A172 (cell line): ENCODE measurements around the gene SGMS1. TPM values are rescaled to one million over a fixed set of nuclear protein-coding genes. Genes with fewer than 3 reads are reported as not detected.
"Not testable (repeated sequence)": the region's sequence is repeated elsewhere in the genome, so short reads cannot be mapped to it uniquely, and the experiment has no call there.

Experiments used
- DNase-seq: peaks from one replicate; pipeline ENCODE4 v3.0.0-alpha.2; 2015; ENCODE audit warnings: low spot score
- total RNA-seq: library from RNA; depleted of rRNA; stranded (reverse); fragments of >200 nt; shearing (Covaris generic); gene quantifications from 2 replicates; pipeline ENCODE4 v1.2.3, GENCODE V29; 2014

SGMS1 gene
- total RNA-seq, 1 experiment from 2014 or later, result 24.3 TPM

DNA sequence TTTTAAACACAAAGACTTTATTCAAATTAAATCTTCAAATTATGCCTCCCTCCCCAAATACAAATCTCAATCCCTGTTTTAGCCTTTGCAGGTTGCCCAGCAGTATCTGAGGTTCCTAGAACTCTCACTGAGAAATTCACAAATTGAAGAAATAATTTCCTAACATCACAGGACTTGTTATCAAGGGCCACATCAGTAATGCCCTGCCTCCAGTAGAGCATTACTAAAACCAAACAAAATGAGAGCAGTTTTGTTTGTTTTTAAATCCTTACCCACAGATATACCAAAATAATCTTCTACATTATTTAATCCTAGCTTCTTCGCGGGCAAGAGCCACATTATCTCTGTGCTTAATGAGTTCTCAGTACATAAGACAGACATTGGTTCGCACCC is 152.2 kb downstream of the SGMS1 start:
- DNase-seq, result no peak

DNA sequence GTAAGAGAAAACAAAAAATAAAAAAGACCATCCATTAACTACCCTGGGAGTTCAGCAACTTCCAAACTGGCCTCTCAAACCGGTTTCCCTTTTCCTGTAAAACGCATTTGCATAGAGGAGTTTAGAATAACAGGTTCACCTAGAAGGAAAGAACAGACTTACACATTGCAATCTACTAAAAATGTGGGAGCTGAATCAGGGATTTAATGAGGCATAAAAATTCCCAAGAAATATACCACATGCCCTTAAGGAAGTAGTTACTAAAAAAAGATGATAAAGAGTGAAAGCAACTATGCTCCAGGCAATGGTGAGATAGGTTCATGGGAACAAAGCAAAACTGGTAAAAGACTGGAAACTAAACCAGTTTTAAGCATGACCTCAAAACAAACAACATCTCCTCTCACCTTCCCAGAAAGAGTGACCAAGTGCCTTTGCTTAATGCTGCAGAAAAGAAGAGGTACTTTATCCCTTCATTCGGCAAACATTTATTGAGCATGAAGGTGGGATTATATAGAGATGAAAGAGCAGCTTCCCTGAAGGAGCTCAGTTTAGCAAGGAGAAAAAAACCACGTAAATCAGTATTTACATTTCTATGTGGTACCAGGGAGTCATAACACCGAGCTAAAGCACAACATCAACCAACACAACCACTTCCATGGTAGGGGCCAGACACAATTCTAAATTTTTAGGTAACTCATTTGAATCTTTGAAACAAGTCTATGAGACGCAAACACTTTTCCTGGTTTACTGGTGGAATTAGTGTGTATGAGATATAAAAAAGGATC is 152.8 kb downstream of the SGMS1 start:
- peak; percentile 38 for DNase-seq

DNA sequence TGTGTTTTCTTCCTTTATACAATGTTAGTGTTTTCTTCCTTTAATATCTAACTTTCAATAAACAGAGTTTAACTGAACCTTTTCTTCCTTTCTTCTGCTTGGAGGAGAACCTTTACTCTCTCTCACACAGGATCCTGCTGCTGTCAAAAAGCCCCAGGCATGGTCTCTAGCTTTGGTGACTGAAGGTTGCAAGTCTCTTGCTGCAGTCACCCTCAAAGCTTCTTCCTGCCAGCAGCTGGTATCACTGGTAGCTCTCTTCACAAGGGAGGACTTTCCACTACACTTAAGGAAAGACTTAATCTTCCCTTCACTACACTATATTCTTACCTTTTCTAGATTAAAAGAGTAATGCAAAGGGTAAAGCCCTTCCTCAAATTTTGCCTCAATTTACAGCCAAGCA is 153.4 kb downstream of the SGMS1 start:
- no peak for DNase-seq

DNA sequence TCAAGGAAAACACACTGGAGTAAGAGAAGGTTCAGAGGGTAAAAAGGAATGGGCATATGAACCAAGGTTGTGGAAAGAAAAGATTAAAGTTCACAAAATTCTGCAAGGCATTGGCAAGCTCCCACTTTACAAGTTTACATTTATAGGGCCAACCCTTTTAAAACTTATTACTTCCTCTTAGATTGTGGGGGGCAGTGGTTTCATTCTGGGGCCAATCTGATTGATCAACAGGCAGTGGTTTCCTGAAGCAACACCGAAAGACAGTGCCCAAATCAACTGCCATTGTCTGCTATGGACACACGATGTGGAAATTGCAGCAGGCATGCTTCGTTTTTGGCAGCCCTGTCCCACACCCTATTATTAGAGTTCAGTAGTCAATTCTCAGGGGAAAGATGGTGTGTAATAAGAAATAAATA is 154.0 kb downstream of the SGMS1 start:
- DNase-seq, result no peak

DNA sequence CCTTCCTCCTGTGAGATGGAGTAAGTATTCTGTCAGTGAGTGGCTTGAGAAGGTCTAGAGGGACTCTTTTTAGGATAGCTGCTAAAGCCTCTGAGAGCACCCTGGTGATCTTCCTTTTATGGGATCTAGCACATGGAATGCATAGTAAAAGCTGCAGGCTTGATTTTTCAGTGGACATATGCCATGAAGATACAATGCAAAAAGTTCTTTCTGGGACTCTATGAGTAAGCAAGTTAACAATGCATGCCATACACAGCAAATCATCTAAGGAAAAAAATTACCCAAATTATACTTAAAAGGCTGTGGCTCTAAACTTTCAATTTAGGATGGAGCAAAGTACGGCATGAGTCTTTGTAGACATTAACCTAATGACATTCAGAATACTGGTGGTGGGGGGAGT is 154.5 kb downstream of the SGMS1 start:
- DNase-seq, result no peak

DNA sequence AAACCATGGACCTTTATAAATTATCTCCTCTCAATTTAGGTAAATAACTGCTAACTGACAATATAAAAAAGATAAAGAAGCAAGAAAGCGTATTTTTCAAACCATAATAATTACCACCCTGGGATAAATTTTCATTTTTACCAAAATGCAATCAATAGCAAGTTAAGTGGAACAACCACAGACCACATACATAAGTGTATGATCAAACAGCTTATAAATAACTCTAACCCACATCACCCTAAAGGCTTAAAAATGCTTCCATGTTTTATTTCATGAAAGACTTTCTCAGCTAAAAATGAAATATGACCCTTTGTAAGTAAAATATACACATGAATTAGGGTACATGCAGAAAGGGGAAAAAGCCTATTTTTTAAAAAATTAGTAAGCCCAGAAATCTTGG is 156.5 kb downstream of the SGMS1 start:
- no peak for DNase-seq

DNA sequence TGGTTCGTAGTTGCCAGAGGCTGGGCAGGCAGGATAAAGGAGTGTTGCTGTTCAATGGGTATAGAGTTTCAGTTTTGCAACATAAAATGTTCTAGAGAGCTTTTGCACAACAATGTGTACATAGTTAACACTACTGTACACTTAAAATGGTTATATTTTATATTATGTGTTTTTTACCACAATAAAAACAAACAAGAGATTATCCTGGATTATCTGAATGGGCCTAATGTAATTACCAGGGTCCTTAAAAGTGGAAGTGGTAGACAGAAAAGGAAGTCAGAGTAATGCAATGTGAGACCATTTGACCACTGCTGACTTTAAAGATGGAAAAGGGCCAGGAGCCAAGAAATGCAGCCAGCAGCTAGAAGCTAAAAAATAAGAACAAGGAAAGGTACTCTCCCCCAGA is 159.7 kb downstream of the SGMS1 start:
- no peak for DNase-seq

DNA sequence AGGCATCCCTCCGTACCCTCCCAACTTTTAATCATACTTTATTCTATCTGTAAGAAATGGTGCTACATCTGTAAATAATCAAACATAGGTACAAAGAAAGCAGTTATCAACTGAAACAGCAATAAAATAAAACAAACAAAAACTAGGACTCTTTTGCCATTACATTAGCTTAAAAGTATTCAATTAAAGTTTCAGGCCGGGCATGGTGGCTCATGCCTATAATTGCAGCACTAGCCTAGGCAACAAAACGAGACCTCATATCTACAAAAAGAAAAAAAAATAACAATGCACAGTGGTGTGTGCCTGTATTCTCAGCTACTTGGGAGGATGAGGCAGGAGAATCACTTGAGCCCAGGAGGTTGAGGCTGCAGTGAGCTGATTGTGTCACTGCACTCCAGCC is 161.9 kb downstream of the SGMS1 start:
- DNase-seq, result no peak

DNA sequence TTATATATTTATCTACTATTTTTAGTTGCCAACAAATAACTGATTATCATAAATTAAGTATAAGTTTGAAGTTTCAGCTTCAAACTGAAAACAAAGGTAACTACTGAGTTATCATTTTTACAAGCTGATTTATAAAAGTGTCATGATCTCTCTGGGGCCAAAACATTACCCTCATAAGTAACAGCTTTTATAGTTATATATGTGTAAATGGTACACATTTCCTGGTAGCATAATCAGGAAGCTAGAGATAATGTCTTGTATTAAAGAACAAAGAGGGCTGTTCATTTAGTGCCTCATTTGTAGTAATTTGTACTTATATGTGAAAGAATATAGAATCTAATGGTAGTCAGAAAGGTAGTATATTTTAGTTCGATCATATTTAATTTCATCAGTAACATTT is 162.6 kb downstream of the SGMS1 start:
- no peak for DNase-seq

DNA sequence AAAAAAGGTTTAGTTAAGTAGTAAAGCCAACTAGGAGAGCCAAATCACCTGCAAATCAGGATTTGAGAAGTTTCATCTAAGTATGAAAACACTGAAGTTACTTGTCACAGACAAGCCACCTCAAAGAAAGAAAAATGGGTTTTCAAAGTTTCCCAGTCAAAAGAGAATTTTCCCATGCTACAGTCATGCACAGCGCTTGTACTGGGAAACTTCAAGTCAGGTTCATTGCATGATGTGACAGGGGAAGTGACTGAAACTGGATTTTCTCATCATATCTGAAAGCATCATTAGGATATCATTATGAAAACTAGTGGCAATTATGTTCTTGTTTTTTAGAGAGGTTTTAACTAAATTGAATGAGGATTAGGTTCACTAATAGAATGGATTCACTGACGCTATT is 167.0 kb downstream of the SGMS1 start:
- DNase-seq, result no peak

DNA sequence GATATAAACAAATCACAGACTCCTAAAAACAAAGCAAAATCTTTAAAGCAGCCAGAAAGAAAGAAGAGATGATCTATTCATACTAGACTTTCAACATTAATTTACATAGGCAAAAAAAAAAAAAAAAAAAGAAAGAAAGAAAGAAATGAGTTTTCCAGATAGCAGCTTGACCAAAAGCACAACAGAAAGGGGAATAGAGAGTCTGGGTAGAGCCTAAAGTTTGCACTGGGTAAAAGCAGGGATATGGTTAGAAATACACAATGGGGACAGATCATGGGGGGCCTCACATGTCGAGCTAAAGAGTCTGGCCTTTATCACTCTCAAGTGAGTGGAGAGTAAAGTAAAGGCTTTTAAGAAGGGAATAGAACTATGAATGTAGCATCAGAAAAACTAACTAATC is 169.8 kb downstream of the SGMS1 start:
- DNase-seq, result no peak

DNA sequence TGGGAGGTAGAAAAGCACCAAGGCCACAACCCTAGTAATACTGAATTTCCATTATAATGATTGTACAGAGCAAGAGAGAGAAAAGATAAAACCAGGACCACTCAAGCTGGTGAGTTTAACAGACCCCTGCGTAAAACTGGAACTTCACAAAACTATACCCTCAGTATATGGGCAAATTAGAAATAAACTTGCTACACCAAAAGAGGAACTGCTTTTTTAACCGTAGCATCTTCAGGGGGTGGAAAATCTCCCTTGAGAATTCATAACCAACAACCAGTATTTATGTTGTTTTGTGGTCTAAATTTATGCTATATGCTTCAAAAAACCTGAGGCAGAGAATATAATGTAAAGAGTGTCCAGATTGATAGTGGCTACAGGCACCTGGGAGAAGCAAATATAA is 171.2 kb downstream of the SGMS1 start:
- no peak for DNase-seq

DNA sequence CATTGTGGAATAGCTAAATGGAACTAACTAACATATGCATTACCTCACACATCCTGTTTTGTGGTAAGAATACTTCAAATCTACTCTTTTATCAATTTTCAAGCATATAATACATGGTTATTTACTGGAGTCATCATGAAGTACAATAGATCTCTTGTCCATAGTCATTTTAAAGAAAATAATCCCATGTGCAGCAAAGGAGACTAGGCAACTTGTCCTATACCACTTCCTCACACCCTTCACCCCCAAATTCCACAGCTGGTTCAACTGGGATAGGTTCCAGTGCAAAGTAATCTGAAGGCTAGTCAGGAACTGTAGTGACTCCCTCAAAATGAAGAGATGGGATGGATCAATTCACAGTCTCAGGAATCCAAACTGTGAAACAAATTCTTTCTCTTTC is 176.1 kb downstream of the SGMS1 start:
- no peak for DNase-seq

DNA sequence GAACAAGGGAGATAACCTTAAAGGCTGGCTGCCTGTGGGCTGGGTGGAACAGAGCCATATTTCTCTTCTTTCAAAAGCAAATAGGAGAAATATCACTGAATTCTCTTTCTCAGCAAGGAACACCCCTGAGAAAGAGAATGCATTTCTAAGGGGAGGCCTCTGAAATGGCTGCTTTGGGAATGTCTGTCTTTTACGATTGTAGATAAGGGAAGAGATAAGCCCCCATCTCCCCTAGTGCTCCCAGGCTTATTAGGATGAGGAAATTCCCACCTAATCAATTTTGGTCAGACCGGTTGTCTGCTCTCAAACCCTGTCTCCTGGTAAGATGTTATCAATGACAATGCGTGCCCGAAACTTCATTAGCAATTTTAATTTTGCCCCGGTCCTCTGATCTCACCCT is 178.0 kb downstream of the SGMS1 start:
- not testable (repeated sequence) for DNase-seq

DNA sequence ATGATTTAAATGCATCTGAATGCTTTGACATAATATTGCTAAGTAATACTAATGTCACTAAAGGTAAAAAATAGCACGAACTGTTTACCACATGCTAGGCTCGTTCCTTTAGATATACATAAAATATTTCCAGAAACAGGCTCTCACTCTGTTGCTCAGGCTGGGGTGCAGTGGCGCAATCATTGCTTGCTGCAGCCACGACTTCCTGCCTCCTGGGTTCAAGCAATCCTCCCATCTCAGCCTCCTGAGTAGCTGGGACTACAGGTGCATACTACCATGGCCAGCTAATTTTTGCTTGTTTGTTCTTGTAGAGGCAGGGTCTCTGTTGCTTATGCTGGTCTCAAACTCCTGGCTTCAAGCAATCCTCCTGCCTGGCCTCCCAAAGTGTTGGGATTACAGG is 183.3 kb downstream of the SGMS1 start:
- no peak for DNase-seq

DNA sequence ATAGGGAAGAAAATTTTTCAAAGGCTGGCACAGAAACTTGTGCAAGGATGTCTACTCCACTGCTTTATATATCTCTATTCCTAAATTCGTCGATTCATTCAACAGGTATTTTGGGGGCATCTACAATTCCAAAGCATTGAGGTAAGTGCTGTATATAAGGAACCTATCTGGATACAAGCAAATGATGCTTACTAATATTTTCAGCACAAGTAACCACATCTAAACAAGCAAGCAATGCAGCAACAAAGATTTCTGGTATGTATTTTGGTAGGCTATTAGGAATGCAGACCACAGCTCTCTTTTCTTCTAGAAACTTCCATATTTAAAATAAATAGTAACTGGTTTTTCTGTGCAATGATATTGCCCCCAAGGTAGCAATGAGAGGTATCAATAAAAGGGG is 183.9 kb downstream of the SGMS1 start:
- DNase-seq, result no peak

DNA sequence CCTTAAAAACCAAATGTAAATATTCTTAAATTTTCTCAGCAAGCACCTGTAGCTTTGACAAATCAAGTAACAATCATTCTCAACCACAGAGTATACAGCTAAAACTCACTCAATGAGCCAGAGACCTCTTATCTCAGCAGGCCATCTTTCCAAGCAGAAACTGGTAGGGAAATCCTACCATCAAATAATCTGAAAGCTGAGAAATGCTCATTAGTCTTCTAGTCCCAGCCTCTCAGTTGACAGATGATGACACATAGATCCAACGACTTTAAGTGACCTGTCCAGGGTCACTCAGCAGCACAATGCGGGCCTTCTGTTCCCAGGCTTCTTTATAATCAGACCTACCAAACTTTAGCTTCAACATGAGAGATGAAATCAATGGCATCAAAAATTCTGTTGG is 184.6 kb downstream of the SGMS1 start:
- no peak for DNase-seq

DNA sequence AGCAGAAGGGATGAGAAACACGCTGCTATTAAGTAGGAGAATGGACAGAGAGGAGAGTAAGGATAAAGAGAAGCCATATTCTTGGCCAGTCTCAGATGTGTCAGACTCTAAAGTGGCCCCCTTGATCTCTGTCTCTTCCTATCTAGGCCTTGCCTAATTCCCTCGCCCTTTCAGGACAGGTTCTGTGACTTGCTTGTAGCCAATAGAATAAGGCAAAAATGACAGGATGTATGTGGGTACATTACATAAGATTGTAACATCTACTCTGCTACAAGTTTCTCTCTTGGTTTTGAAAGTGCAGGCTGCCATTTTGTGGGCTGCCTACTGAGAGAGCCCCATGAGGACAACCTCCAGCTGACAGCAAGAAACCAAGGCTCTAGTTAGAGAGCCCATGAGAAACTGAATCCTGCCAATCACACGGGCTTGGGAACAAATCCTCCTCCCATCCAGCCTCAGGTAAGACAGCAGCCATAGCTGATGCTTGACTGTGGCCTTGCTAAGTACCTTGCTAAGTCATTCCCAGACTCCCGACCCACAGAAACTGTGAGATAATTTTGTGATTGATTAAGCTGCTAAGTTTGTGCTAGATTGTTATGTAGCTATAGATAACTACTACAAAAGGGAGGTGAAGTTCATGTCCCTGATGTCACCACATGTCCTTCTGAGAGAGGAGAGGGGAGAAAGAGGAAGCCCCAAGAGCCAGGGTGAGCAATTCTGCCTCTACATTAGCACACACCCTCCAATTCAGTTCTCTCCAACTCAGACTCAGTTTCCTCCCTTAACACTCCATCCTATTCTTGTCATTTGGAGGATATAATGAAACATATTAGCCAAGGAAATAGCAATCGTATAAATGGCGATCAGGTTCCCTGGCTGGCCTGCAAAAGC is 185.5 kb downstream of the SGMS1 start:
- no peak for DNase-seq

DNA sequence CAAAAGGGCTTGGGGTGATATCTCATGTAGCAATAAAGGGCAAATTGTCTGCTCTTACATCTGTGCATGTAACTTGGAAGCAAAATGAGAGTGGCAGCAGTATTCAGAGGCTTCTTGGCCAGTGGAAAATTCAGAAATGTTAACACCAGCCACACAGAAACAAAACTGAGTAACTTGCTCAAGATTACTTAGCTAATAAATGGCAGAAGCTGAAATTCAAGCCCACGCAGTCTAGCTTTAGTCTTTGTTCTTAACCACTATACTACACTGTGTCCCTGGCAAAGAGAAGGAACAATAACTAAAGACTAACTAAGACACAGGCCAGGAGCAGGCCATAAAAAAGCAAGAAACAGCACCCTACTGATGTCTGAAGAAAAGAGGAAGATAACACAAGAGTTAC is 186.5 kb downstream of the SGMS1 start:
- no peak for DNase-seq

DNA sequence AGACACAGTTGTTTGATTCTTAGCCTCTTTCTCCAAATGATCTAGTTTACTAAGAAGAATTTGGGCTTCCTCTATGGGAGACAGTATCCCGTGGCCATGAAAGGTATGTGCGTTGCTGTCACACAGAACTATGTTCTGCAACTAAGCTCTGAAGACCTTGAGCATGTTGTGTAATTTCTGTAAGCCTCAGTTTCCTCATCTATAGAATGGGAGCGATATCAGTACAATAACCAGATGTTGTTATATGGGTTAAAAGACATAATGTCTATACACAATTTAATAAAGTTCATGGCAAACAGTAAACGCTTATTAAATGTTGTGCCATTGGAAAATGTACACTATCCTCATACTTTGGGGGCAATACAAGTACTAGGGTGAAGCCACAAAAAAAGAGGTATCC is 187.0 kb downstream of the SGMS1 start:
- DNase-seq, result no peak

DNA sequence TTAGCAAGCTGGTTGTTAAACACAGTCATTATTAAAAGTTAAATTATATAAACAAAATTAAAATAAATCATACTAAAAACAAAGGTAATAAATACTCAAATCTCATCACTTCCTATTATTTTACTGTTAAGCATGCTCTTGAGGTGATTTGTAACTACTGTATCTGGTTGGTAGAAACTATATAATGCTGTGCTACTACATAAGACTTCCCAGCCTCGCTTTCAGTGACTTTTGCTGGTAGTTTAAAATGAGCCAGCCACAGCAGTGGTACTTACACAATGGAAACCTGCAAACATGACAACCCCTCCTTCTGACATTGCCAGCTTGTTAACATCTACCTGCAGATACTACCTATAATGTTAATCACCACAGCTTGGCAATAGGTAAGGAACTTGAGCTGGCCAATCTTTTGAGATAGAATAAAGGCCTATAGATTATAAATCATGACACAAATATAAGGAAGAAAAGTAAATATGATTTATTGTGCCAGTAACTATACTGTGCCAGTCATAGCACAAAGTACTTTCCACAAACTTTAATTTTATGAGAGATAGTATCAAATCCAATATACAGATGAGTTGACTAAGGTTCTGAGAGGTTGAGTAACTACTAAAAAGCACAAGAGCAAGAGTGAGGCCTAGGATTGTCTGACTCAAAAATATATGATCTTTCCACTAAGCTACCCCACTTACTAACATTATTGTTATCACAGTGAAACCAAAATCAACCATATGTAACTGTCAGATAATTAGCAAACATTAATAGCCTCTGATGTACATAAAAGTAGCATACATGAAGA is 191.3 kb downstream of the SGMS1 start:
- DNase-seq, result no peak

DNA sequence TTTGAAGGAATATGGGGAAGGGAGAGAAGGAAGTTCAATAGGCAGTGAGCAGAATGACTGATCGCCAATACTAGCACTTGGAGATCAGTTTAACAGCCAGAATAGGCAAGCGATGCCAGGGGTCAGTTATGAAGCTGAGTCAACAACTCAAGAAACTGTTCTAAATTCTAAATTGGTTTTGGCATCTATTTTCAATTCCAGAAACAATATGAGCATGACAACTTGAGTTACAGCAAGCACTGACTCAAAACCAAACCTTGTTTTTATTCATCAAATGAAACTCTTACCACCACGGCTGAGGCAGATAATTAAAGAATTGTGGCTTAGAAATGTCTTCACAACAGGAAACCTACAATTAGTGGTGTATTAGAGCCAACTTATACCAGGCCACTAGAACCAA is 192.0 kb downstream of the SGMS1 start:
- peak; percentile 47 for DNase-seq
